Measurements from ENCODE around the gene CCNYL1.

GRCh38 chr2:207764096-207764630 is 52.7 kb downstream of the CCNYL1 start:
- no peak for TF ChIP-seq EZH2 (IDR thresholded peaks at IDR 0.05; ENCODE audit: low read depth)
- TF ChIP-seq, protein P1, sequence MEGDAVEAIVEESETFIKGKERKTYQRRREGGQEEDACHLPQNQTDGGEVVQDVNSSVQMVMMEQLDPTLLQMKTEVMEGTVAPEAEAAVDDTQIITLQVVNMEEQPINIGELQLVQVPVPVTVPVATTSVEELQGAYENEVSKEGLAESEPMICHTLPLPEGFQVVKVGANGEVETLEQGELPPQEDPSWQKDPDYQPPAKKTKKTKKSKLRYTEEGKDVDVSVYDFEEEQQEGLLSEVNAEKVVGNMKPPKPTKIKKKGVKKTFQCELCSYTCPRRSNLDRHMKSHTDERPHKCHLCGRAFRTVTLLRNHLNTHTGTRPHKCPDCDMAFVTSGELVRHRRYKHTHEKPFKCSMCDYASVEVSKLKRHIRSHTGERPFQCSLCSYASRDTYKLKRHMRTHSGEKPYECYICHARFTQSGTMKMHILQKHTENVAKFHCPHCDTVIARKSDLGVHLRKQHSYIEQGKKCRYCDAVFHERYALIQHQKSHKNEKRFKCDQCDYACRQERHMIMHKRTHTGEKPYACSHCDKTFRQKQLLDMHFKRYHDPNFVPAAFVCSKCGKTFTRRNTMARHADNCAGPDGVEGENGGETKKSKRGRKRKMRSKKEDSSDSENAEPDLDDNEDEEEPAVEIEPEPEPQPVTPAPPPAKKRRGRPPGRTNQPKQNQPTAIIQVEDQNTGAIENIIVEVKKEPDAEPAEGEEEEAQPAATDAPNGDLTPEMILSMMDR (conservative IDR thresholded peaks at IDR 0.05), result no peak

All from PC-9 (cell line).